PC-9 (cell line): ENCODE measurements around the gene PQBP1. TPM values are rescaled to one million over a fixed set of nuclear protein-coding genes. Genes with fewer than 3 reads are reported as not detected.

ENCODE experiments used
- BruUV-seq: library from RNA; stranded (reverse); fragments of 400-500 nt; replicated peaks from 2 replicates; lab custom pipeline; 2021; lab: Mats Ljungman, UMichigan
- CTCF ChIA-PET: fragments of 300-600 bp; sonication (Branson Sonifier 250); formaldehyde crosslinking; loops from one replicate; lab custom pipeline; 2022; ENCODE audit warnings: antibody characterized with exemption; lab: Charles Lee
- POLR2A ChIA-PET: fragments of 300-600 bp; sonication (Branson Sonifier 250); formaldehyde crosslinking; loops from one replicate; lab custom pipeline; 2022; ENCODE audit warnings: antibody characterized with exemption; ENCODE audit not compliant: unreplicated experiment; lab: Charles Lee
- DNase-seq, 2 experiments: peaks; one replicate each; pipeline versions ENCODE4 v3.0.0 to v3.0.0-alpha.2; 2015 to 2022; ENCODE audit warnings: mixed read lengths in 1 of 2
- H2AFZ ChIP-seq: fragments of 200-600 bp; sonication (generic); 2 replicates; pipeline ENCODE4 v1.8.1; 2017; ENCODE audit warnings: antibody characterized with exemption
- H3F3A ChIP-seq: fragments of 200-600 bp; sonication (generic); 2 replicates; pipeline ENCODE4 v1.8.1; 2017; ENCODE audit warnings: antibody characterized with exemption, mild to moderate bottlenecking, low read depth; ENCODE audit not compliant: insufficient read depth
- H3K27ac ChIP-seq: fragments of 200-600 bp; sonication (generic); 2 replicates; pipeline ENCODE4 v1.6.1; 2016; ENCODE audit warnings: mixed run types
- H3K27me3 ChIP-seq: fragments of 200-600 bp; sonication (generic); 2 replicates; pipeline ENCODE4 v1.6.1; 2016; ENCODE audit warnings: low read depth, mixed run types; ENCODE audit not compliant: insufficient read depth
- H3K36me3 ChIP-seq: fragments of 200-600 bp; sonication (generic); 2 replicates; pipeline ENCODE4 v1.6.1; 2016; ENCODE audit warnings: low read depth, mixed run types
- H3K4me1 ChIP-seq: fragments of 200-600 bp; sonication (generic); replicated peaks from 2 replicates; pipeline ENCODE4 v1.6.1; 2016; ENCODE audit warnings: mixed run types; ENCODE audit not compliant: insufficient read depth
- H3K4me2 ChIP-seq: fragments of 200-600 bp; sonication (generic); 2 replicates; pipeline ENCODE4 v1.6.1; 2017; ENCODE audit warnings: mixed run types
- H3K4me3 ChIP-seq: fragments of 200-600 bp; sonication (generic); 2 replicates; pipeline ENCODE4 v1.6.1; 2016; ENCODE audit warnings: mixed run types
- H3K79me2 ChIP-seq: fragments of 200-600 bp; sonication (generic); 2 replicates; pipeline ENCODE4 v1.6.1; 2017; ENCODE audit warnings: low read depth, mixed run types
- H3K9me2 ChIP-seq: fragments of 200-600 bp; sonication (generic); 2 replicates; pipeline ENCODE4 v1.8.1; 2017; ENCODE audit warnings: mild to moderate bottlenecking; ENCODE audit not compliant: insufficient read depth
- H3K9me3 ChIP-seq: fragments of 200-600 bp; sonication (generic); 2 replicates; pipeline ENCODE4 v1.8.1; 2016; ENCODE audit warnings: low read depth; ENCODE audit not compliant: insufficient read depth
- H4K20me1 ChIP-seq: fragments of 200-600 bp; sonication (generic); 2 replicates; pipeline ENCODE4 v1.8.1; 2017; ENCODE audit not compliant: insufficient read depth
- CTCF ChIP-seq: fragments of 200-600 bp; sonication (generic); conservative IDR thresholded peaks from 2 replicates; pipeline ENCODE4 v1.6.1; 2017; ENCODE audit warnings: mixed run types, antibody characterized with exemption, mild to moderate bottlenecking, moderate library complexity
- EZH2 ChIP-seq: fragments of 200-600 bp; sonication (generic); IDR thresholded peaks from 2 replicates; pipeline ENCODE4 v1.8.0; 2017; ENCODE audit warnings: antibody characterized with exemption, low read depth
- intact Hi-C: fragments of 100-400 bp; cut with micrococcal nuclease; formaldehyde crosslinking; loops from one replicate; pipeline ENCODE4 v1.10.0; 2022; ENCODE audit not compliant: unreplicated experiment
- total RNA-seq: library from RNA; stranded (reverse); gene quantifications from 2 replicates; pipeline ENCODE4 v1.2.3, GENCODE V29; 2021

The PQBP1 gene
- total RNA-seq, 1 experiment from 2014 or later = 36.4 TPM

GRCh38 chrX:48937054-48937907, 39.6 kb downstream of the PQBP1 start:
- Histone ChIP-seq H3K4me2 (no peak overlapping the region), H3K4me1 (no peaks in the 10 kb centered on the region), H3K27me3 (no peaks in the 10 kb centered on the region), H3K4me3 (no peak overlapping the region), H2AFZ (no peak overlapping the region), H3K9me2 (no peaks in the 10 kb centered on the region), H3F3A (no peaks in the 10 kb centered on the region), H3K36me3 (no peaks in the 10 kb centered on the region), H3K9me3 (no peaks in the 10 kb centered on the region), H4K20me1 (no peaks in the 10 kb centered on the region), H3K27ac (no peak overlapping the region), H3K79me2 (no peaks in the 10 kb centered on the region)
- intact Hi-C loops = no loop called here
- DNase-seq = no peak
- no peak for TF ChIP-seq EZH2
- TF ChIP-seq CTCF = no peak
- ChIA-PET POLR2A (interaction anchor here (0.6 kb wide), 1 partner anchor 193 kb away, joined by 5 read pairs; no protein-coding TSS in a partner anchor), CTCF (no interaction called here)
- BruUV-seq = no TSS peak

GRCh38 chrX:48938721-48939425, 41.1 kb downstream of the PQBP1 start:
- Histone ChIP-seq H3K27ac (no peak overlapping the region), H3K9me2 (no peaks in the 10 kb centered on the region), H3K9me3 (no peaks in the 10 kb centered on the region), H3K4me3 (no peak overlapping the region), H4K20me1 (no peaks in the 10 kb centered on the region), H3F3A (no peaks in the 10 kb centered on the region), H2AFZ (no peak overlapping the region), H3K4me1 (no peaks in the 10 kb centered on the region), H3K36me3 (no peaks in the 10 kb centered on the region), H3K79me2 (no peaks in the 10 kb centered on the region), H3K27me3 (no peaks in the 10 kb centered on the region), H3K4me2 (no peak overlapping the region)
- no TSS peak for BruUV-seq
- POLR2A ChIA-PET = interaction anchor here (0.6 kb wide), 1 partner anchor 36 kb away, joined by 4 read pairs; no protein-coding TSS in a partner anchor
- CTCF ChIA-PET = no interaction called here
- DNase-seq = no peak
- intact Hi-C loops = no loop called here
- TF ChIP-seq CTCF = no peak
- no peak for TF ChIP-seq EZH2

GRCh38 chrX:48939524-48940228, 41.9 kb downstream of the PQBP1 start:
- POLR2A ChIA-PET = no interaction called here
- Histone ChIP-seq H3K27me3 (no peaks in the 10 kb centered on the region), H3K4me3 (no peak overlapping the region), H3K4me2 (no peak overlapping the region), H3K9me3 (no peaks in the 10 kb centered on the region), H3K9me2 (no peaks in the 10 kb centered on the region), H3F3A (no peaks in the 10 kb centered on the region), H4K20me1 (no peaks in the 10 kb centered on the region), H3K4me1 (no peaks in the 10 kb centered on the region), H2AFZ (no peak overlapping the region), H3K27ac (no peak overlapping the region), H3K36me3 (no peaks in the 10 kb centered on the region), H3K79me2 (no peaks in the 10 kb centered on the region)
- no TSS peak for BruUV-seq
- TF ChIP-seq EZH2 = no peak
- TF ChIP-seq CTCF = no peak
- CTCF ChIA-PET = no interaction called here
- DNase-seq = no peak
- intact Hi-C loops = no loop called here
